HepG2 (cell line): Measurements from ENCODE around the gene CDKN1A. TPM values are rescaled to one million over a fixed set of nuclear protein-coding genes. Genes with fewer than 3 reads are reported as not detected.

Source experiments
- ATF7 ChIP-seq, 2 experiments: fragments of 450-650 bp in 1 of 2; sonication (generic) in 1 of 2; formaldehyde crosslinking in 1 of 2; IDR thresholded peaks; 2 replicates each; pipeline versions ENCODE4 v1.4.0 to v1.6.1; 2016 to 2020; ENCODE audit warnings: antibody characterized with exemption in 1 of 2, mild to moderate bottlenecking in 1 of 2, missing genetic modification reagents in 1 of 2
- HCFC1 ChIP-seq: fragments of 150-350 bp; IDR thresholded peaks from 2 replicates; pipeline ENCODE4 v1.6.1; 2014; ENCODE audit warnings: low read depth, low read length
- PAF1 ChIP-seq: IDR thresholded peaks from 2 replicates; pipeline ENCODE4 v1.6.1; 2016; ENCODE audit warnings: missing genetic modification reagents, missing compliant biosample characterization
- SOX13 ChIP-seq, 3 experiments: fragments of 450-650 bp in 1 of 3; sonication (generic) in 1 of 3; formaldehyde crosslinking in 1 of 3; IDR thresholded peaks in 2 of 3; conservative IDR thresholded peaks in 1 of 3; 2 replicates each; pipeline versions ENCODE4 v1.5.0 to v1.6.1; 2016 to 2020; ENCODE audit warnings: antibody characterized with exemption in 1 of 3, mild to moderate bottlenecking in 1 of 3, missing compliant biosample characterization in 1 of 3, missing genetic modification reagents in 1 of 3, moderate library complexity in 1 of 3
- TBP ChIP-seq: sonication (generic); formaldehyde crosslinking; IDR thresholded peaks from 2 replicates; pipeline ENCODE4 v1.5.0; 2020; ENCODE audit warnings: missing genetic modification reagents
- ZFP37 ChIP-seq: sonication (generic); formaldehyde crosslinking; IDR thresholded peaks from 2 replicates; pipeline ENCODE4 v1.4.0; 2020; ENCODE audit warnings: missing genetic modification reagents, borderline replicate concordance
- ZFYVE20 ChIP-seq: sonication (generic); formaldehyde crosslinking; IDR thresholded peaks from 2 replicates; pipeline ENCODE4 v1.8.0; 2023; ENCODE audit warnings: low read depth, mild to moderate bottlenecking, moderate library complexity, missing genetic modification reagents, borderline replicate concordance
- ZNF234 ChIP-seq: sonication (generic); formaldehyde crosslinking; conservative IDR thresholded peaks from 2 replicates; pipeline ENCODE4 v1.5.1; 2020; ENCODE audit warnings: mild to moderate bottlenecking, missing genetic modification reagents
- ZNF296 ChIP-seq: sonication (generic); formaldehyde crosslinking; conservative IDR thresholded peaks from 2 replicates; pipeline ENCODE4 v1.5.0; 2020; ENCODE audit warnings: mild to moderate bottlenecking, missing genetic modification reagents
- ZNF501 ChIP-seq: sonication (generic); formaldehyde crosslinking; IDR thresholded peaks from 2 replicates; pipeline ENCODE4 v1.5.1; 2020; ENCODE audit warnings: mild to moderate bottlenecking, moderate library complexity, missing genetic modification reagents
- ZNF530 ChIP-seq: sonication (generic); formaldehyde crosslinking; IDR thresholded peaks from 2 replicates; pipeline ENCODE4 v1.5.0; 2020; ENCODE audit warnings: low read depth, mild to moderate bottlenecking, missing genetic modification reagents
- ZNF614 ChIP-seq: IDR thresholded peaks from 2 replicates; pipeline ENCODE4 v1.6.1; 2018; ENCODE audit warnings: missing biosample characterization, missing genetic modification reagents, inconsistent platforms, borderline replicate concordance
- ZSCAN9 ChIP-seq: IDR thresholded peaks from 2 replicates; pipeline ENCODE4 v1.6.1; 2016; ENCODE audit warnings: borderline replicate concordance
- polyA plus RNA-seq, 8 experiments: library from polyadenylated mRNA; depleted of rRNA in 3 of 8; stranded (reverse) in 7 of 8; unstranded in 1 of 8; fragments of >200 nt; fragmentation: Illumina TruSeq in 4 of 8; extraction: Trizol in 4 of 8; gene quantifications; 2 replicates each; pipeline versions ENCODE4 v1.2.1 to v1.2.3, GENCODE V29; 2011 to 2016; ENCODE audit warnings: low read depth in 4 of 8, missing spikeins in 1 of 8, mixed read lengths in 1 of 8; ENCODE audit not compliant: insufficient read depth in 1 of 8
- total RNA-seq, 5 experiments: library from RNA; depleted of rRNA; stranded (reverse); fragments of >200 nt; fragmentation: Illumina TruSeq; extraction: Trizol; gene quantifications; 2 replicates each; pipeline ENCODE4 v1.2.3, GENCODE V29; 2016; ENCODE audit warnings: low read depth in 1 of 5
- TF ChIP-seq, protein P1 (sequence below): sonication (generic); formaldehyde crosslinking; IDR thresholded peaks from 2 replicates; pipeline ENCODE4 v1.4.0; 2020; ENCODE audit warnings: missing genetic modification reagents, borderline replicate concordance
- TF ChIP-seq, protein P2 (sequence below): fragments of 450-650 bp; IDR thresholded peaks from 2 replicates; pipeline ENCODE4 v1.6.1; 2017; ENCODE audit warnings: mild to moderate bottlenecking
- TF ChIP-seq, protein P3 (sequence below): sonication (generic); formaldehyde crosslinking; IDR thresholded peaks from 2 replicates; pipeline ENCODE4 v1.4.0; 2020; ENCODE audit warnings: mild to moderate bottlenecking, missing genetic modification reagents
- TF ChIP-seq, protein P4 (sequence below): sonication (generic); formaldehyde crosslinking; IDR thresholded peaks from 2 replicates; pipeline ENCODE4 v1.4.0; 2020; ENCODE audit warnings: missing genetic modification reagents
- TF ChIP-seq, protein P5 (sequence below): sonication (generic); formaldehyde crosslinking; IDR thresholded peaks from 2 replicates; pipeline ENCODE4 v1.4.0; 2020; ENCODE audit warnings: missing genetic modification reagents

The CDKN1A gene
- total and polyA plus RNA-seq, 2 of the 13 experiments (the other 11 are each of a cell fraction or from before 2014, with no cell fraction given), result 60.7 to 92.1 TPM

DNA sequence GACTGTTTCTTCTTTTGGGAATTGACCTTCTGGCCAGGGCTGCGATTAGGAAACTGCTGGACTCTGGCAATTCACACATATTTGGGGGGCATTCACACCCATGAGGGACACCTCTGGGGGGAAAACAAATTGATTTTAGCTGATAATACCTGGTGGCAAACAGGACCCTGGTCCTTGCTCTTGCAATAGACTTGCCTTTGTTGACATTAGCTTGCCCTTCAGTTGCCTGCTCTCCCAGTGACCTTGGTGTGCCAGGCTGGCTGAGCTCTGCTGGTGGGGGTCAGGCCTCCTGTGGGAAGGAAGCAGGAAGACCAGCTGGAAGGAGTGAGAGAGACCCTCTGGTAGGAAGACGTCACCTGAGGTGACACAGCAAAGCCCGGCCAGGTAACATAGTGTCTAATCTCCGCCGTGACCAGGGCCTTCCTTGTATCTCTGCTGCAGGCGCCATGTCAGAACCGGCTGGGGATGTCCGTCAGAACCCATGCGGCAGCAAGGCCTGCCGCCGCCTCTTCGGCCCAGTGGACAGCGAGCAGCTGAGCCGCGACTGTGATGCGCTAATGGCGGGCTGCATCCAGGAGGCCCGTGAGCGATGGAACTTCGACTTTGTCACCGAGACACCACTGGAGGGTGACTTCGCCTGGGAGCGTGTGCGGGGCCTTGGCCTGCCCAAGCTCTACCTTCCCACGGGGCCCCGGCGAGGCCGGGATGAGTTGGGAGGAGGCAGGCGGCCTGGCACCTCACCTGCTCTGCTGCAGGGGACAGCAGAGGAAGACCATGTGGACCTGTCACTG lies 5.3 kb downstream of the CDKN1A start (continued):
- TF ChIP-seq, protein P1, sequence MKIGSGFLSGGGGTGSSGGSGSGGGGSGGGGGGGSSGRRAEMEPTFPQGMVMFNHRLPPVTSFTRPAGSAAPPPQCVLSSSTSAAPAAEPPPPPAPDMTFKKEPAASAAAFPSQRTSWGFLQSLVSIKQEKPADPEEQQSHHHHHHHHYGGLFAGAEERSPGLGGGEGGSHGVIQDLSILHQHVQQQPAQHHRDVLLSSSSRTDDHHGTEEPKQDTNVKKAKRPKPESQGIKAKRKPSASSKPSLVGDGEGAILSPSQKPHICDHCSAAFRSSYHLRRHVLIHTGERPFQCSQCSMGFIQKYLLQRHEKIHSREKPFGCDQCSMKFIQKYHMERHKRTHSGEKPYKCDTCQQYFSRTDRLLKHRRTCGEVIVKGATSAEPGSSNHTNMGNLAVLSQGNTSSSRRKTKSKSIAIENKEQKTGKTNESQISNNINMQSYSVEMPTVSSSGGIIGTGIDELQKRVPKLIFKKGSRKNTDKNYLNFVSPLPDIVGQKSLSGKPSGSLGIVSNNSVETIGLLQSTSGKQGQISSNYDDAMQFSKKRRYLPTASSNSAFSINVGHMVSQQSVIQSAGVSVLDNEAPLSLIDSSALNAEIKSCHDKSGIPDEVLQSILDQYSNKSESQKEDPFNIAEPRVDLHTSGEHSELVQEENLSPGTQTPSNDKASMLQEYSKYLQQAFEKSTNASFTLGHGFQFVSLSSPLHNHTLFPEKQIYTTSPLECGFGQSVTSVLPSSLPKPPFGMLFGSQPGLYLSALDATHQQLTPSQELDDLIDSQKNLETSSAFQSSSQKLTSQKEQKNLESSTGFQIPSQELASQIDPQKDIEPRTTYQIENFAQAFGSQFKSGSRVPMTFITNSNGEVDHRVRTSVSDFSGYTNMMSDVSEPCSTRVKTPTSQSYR (CRISPR knock-in tag), result peak; percentile 62; the same call in 1 of the 2 replicates
- no peak for TF ChIP-seq ZNF296 (CRISPR knock-in tag)
- no peak for TF ChIP-seq ZSCAN9 (CRISPR knock-in tag)
- TF ChIP-seq, protein P2, sequence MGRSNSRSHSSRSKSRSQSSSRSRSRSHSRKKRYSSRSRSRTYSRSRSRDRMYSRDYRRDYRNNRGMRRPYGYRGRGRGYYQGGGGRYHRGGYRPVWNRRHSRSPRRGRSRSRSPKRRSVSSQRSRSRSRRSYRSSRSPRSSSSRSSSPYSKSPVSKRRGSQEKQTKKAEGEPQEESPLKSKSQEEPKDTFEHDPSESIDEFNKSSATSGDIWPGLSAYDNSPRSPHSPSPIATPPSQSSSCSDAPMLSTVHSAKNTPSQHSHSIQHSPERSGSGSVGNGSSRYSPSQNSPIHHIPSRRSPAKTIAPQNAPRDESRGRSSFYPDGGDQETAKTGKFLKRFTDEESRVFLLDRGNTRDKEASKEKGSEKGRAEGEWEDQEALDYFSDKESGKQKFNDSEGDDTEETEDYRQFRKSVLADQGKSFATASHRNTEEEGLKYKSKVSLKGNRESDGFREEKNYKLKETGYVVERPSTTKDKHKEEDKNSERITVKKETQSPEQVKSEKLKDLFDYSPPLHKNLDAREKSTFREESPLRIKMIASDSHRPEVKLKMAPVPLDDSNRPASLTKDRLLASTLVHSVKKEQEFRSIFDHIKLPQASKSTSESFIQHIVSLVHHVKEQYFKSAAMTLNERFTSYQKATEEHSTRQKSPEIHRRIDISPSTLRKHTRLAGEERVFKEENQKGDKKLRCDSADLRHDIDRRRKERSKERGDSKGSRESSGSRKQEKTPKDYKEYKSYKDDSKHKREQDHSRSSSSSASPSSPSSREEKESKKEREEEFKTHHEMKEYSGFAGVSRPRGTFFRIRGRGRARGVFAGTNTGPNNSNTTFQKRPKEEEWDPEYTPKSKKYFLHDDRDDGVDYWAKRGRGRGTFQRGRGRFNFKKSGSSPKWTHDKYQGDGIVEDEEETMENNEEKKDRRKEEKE, result no peak
- TF ChIP-seq ZFYVE20, result no peak
- peak; percentile 86 for TF ChIP-seq SOX13 (IDR thresholded peaks at IDR 0.05)
- TF ChIP-seq SOX13 (CRISPR knock-in tag; conservative IDR thresholded peaks at IDR 0.05 in 1 of 2, IDR thresholded peaks at IDR 0.05 in 1 of 2), result peak in 1 of 2 experiments; percentile 82; a peak in 2 of 4 replicates
- TF ChIP-seq, protein P3, sequence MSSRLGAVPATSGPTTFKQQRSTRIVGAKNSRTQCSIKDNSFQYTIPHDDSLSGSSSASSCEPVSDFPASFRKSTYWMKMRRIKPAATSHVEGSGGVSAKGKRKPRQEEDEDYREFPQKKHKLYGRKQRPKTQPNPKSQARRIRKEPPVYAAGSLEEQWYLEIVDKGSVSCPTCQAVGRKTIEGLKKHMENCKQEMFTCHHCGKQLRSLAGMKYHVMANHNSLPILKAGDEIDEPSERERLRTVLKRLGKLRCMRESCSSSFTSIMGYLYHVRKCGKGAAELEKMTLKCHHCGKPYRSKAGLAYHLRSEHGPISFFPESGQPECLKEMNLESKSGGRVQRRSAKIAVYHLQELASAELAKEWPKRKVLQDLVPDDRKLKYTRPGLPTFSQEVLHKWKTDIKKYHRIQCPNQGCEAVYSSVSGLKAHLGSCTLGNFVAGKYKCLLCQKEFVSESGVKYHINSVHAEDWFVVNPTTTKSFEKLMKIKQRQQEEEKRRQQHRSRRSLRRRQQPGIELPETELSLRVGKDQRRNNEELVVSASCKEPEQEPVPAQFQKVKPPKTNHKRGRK (CRISPR knock-in tag), result 0 out of 2 replicates have a peak, but pooled peaks have one; percentile 69
- TF ChIP-seq HCFC1, result no peak
- peak; percentile 30; the same call in 1 of the 2 replicates for TF ChIP-seq PAF1 (CRISPR knock-in tag)
- no peak for TF ChIP-seq ZFP37 (CRISPR knock-in tag)
- TF ChIP-seq TBP (CRISPR knock-in tag), result no peak
- no peak for TF ChIP-seq ATF7 (IDR thresholded peaks at IDR 0.05)
- TF ChIP-seq ATF7 (CRISPR knock-in tag; IDR thresholded peaks at IDR 0.05), result no peak; the same call in 1 of the 2 replicates
- no peak for TF ChIP-seq ZNF530
- no peak for TF ChIP-seq ZNF234 (CRISPR knock-in tag)
- TF ChIP-seq, protein P4, sequence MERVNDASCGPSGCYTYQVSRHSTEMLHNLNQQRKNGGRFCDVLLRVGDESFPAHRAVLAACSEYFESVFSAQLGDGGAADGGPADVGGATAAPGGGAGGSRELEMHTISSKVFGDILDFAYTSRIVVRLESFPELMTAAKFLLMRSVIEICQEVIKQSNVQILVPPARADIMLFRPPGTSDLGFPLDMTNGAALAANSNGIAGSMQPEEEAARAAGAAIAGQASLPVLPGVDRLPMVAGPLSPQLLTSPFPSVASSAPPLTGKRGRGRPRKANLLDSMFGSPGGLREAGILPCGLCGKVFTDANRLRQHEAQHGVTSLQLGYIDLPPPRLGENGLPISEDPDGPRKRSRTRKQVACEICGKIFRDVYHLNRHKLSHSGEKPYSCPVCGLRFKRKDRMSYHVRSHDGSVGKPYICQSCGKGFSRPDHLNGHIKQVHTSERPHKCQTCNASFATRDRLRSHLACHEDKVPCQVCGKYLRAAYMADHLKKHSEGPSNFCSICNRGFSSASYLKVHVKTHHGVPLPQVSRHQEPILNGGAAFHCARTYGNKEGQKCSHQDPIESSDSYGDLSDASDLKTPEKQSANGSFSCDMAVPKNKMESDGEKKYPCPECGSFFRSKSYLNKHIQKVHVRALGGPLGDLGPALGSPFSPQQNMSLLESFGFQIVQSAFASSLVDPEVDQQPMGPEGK (CRISPR knock-in tag), result peak; percentile 84
- TF ChIP-seq, protein P5, sequence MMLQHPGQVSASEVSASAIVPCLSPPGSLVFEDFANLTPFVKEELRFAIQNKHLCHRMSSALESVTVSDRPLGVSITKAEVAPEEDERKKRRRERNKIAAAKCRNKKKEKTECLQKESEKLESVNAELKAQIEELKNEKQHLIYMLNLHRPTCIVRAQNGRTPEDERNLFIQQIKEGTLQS (CRISPR knock-in tag), result peak; percentile 52; the same call in 1 of the 2 replicates
- TF ChIP-seq ZNF501 (CRISPR knock-in tag), result peak; percentile 85; the same call in 1 of the 2 replicates
- TF ChIP-seq ZNF614 (CRISPR knock-in tag), result no peak
